H1 (cell line): ENCODE data around the gene C1orf21. TPM values are rescaled to one million over a fixed set of nuclear protein-coding genes. Genes with fewer than 3 reads are reported as not detected.

Source experiments
- CTCF ChIA-PET: fragments of 300-600 bp; sonication (Branson Sonifier 250); formaldehyde crosslinking; loops from one replicate; lab custom pipeline; 2021; ENCODE audit not compliant: partially characterized antibody; lab: Charles Lee
- POLR2A ChIA-PET: fragments of 300-600 bp; sonication (Branson Sonifier 250); formaldehyde crosslinking; loops from one replicate; lab custom pipeline; 2021; ENCODE audit warnings: inconsistent platforms; ENCODE audit not compliant: partially characterized antibody; lab: Charles Lee
- DNase-seq, 2 experiments: peaks; one replicate each; pipeline versions ENCODE4 v3.0.0 to v3.0.0-alpha.2; 2010 to 2022; ENCODE audit warnings: low spot score in 2 of 2, low read depth in 1 of 2, mixed read lengths in 1 of 2
- FAIRE-seq: peaks from 2 replicates; lab custom pipeline; 2011; peaks lifted over from hg19 to GRCh38; lab: Jason Lieb, UNC
- H2AFZ ChIP-seq: 2 replicates; pipeline ENCODE4 v1.8.1; 2012; ENCODE audit warnings: low read length, inconsistent platforms
- H2AK5ac ChIP-seq: 2 replicates; pipeline ENCODE4 v1.6.1; 2013; ENCODE audit warnings: low read depth, low read length
- H2BK120ac ChIP-seq: replicated peaks from 2 replicates; pipeline ENCODE3; 2013; ENCODE audit warnings: low read depth, low read length, inconsistent platforms
- H2BK12ac ChIP-seq: 2 replicates; pipeline ENCODE4 v1.6.1; 2013; ENCODE audit warnings: low read depth, low read length
- H2BK15ac ChIP-seq: 2 replicates; pipeline ENCODE4 v1.6.1; 2013; ENCODE audit warnings: low read length
- H2BK20ac ChIP-seq: 2 replicates; pipeline ENCODE4 v1.6.1; 2013; ENCODE audit warnings: low read length
- H2BK5ac ChIP-seq: 2 replicates; pipeline ENCODE4 v1.6.1; 2013; ENCODE audit warnings: low read depth, low read length
- H3K14ac ChIP-seq: 2 replicates; pipeline ENCODE4 v1.6.1; 2013; ENCODE audit warnings: inconsistent platforms; ENCODE audit not compliant: insufficient read length
- H3K18ac ChIP-seq: 2 replicates; pipeline ENCODE4 v1.6.1; 2013; ENCODE audit warnings: low read length; ENCODE audit errors: extremely low read depth
- H3K23ac ChIP-seq: 2 replicates; pipeline ENCODE4 v1.6.1; 2013; ENCODE audit warnings: inconsistent platforms; ENCODE audit not compliant: insufficient read length
- H3K23me2 ChIP-seq: 2 replicates; pipeline ENCODE4 v1.6.1; 2013; ENCODE audit warnings: low read depth, low read length
- H3K27ac ChIP-seq: 2 replicates; pipeline ENCODE4 v1.6.1; 2011; ENCODE audit warnings: low read depth, low read length, inconsistent platforms
- H3K27me3 ChIP-seq, 4 experiments: replicated peaks in 1 of 4; 1 replicate in 1 of 4; 2 replicates in 3 of 4; pipeline versions ENCODE4 v1.6.1 to v1.8.1; 2011 to 2013; ENCODE audit warnings: low read length in 3 of 4, mild to moderate bottlenecking in 3 of 4, inconsistent platforms in 2 of 4, mixed read lengths in 2 of 4, moderate library complexity in 1 of 4; ENCODE audit not compliant: control insufficient read depth in 3 of 4, insufficient read depth in 3 of 4; ENCODE audit errors: extremely low read depth in 1 of 4
- H3K36me3 ChIP-seq, 4 experiments: 2 replicates each; pipeline versions ENCODE4 v1.6.1 to v1.8.1; 2011 to 2013; ENCODE audit warnings: mild to moderate bottlenecking in 4 of 4, low read length in 3 of 4, moderate library complexity in 2 of 4, control low read depth in 1 of 4, inconsistent platforms in 1 of 4; ENCODE audit not compliant: insufficient read depth in 4 of 4, control insufficient read depth in 2 of 4
- H3K4ac ChIP-seq: replicated peaks from 2 replicates; pipeline ENCODE3; 2013; ENCODE audit warnings: low read length, low read depth, mixed read lengths, inconsistent platforms; ENCODE audit not compliant: insufficient read length
- H3K4me1 ChIP-seq, 4 experiments: replicated peaks in 1 of 4; 1 replicate in 1 of 4; 2 replicates in 3 of 4; pipeline versions ENCODE4 v1.6.1 to v1.8.1; 2011 to 2013; ENCODE audit warnings: low read length in 3 of 4, inconsistent platforms in 2 of 4, mixed read lengths in 1 of 4; ENCODE audit not compliant: insufficient read depth in 4 of 4, control insufficient read depth in 3 of 4
- H3K4me2 ChIP-seq, 2 experiments: 2 replicates each; pipeline versions ENCODE4 v1.6.1 to v1.8.1; 2011 to 2013; ENCODE audit warnings: low read depth in 2 of 2, low read length in 2 of 2, control low read depth in 1 of 2, inconsistent platforms in 1 of 2, mild to moderate bottlenecking in 1 of 2; ENCODE audit not compliant: insufficient read depth in 1 of 2
- H3K4me3 ChIP-seq, 4 experiments: fragments of 200-600, 300-600 bp in 1 of 4; sonication (generic), shearing (Covaris generic), sonication (Bioruptor Twin) in 1 of 4; 2 replicates each; pipeline versions ENCODE4 v1.5.1 to v1.8.1; 2011 to 2016; ENCODE audit warnings: low read length in 4 of 4, low read depth in 3 of 4, control low read depth in 2 of 4, inconsistent platforms in 2 of 4, mild to moderate bottlenecking in 2 of 4, mixed read lengths in 1 of 4, moderate library complexity in 1 of 4; ENCODE audit not compliant: insufficient read depth in 2 of 4; ENCODE audit errors: extremely low read depth in 1 of 4
- H3K56ac ChIP-seq: replicated peaks from 2 replicates; pipeline ENCODE3; 2013; ENCODE audit warnings: low read depth, mild to moderate bottlenecking, mixed read lengths, low read length, inconsistent platforms; ENCODE audit not compliant: insufficient read length
- H3K79me1 ChIP-seq: 2 replicates; pipeline ENCODE4 v1.6.1; 2013; ENCODE audit warnings: low read depth, low read length, control low read depth
- H3K79me2 ChIP-seq, 2 experiments: 2 replicates each; pipeline versions ENCODE4 v1.6.1 to v1.8.1; 2012 to 2013; ENCODE audit warnings: low read length in 2 of 2, mild to moderate bottlenecking in 2 of 2, inconsistent platforms in 1 of 2; ENCODE audit not compliant: insufficient read depth in 2 of 2, control insufficient read depth in 1 of 2
- H3K9ac ChIP-seq, 4 experiments: replicated peaks in 1 of 4; 1 replicate in 1 of 4; 2 replicates in 3 of 4; pipeline versions ENCODE4 v1.6.1 to v1.8.1; 2011 to 2013; ENCODE audit warnings: low read depth in 3 of 4, low read length in 3 of 4, control low read depth in 2 of 4, mild to moderate bottlenecking in 2 of 4, moderate library complexity in 2 of 4, inconsistent platforms in 1 of 4; ENCODE audit errors: extremely low read depth in 1 of 4
- H3K9me3 ChIP-seq, 2 experiments: 2 replicates each; pipeline versions ENCODE4 v1.6.1 to v1.8.1; 2012 to 2013; ENCODE audit warnings: mild to moderate bottlenecking in 2 of 2, moderate library complexity in 2 of 2, control low read depth in 1 of 2, inconsistent platforms in 1 of 2, low read depth in 1 of 2, low read length in 1 of 2, mixed read lengths in 1 of 2; ENCODE audit not compliant: insufficient read depth in 2 of 2
- H4K20me1 ChIP-seq, 2 experiments: replicated peaks in 1 of 2; 2 replicates each; pipeline versions ENCODE3 to v1.8.1; 2011 to 2013; ENCODE audit warnings: inconsistent platforms in 2 of 2, low read length in 2 of 2, mild to moderate bottlenecking in 1 of 2; ENCODE audit not compliant: insufficient read depth in 2 of 2, control insufficient read depth in 1 of 2
- H4K5ac ChIP-seq: 2 replicates; pipeline ENCODE4 v1.6.1; 2013; ENCODE audit warnings: low read length, low read depth, mixed read lengths, inconsistent platforms; ENCODE audit not compliant: insufficient read length
- H4K8ac ChIP-seq: 2 replicates; pipeline ENCODE4 v1.8.0; 2013; ENCODE audit warnings: mild to moderate bottlenecking, moderate library complexity, low read length, inconsistent platforms; ENCODE audit not compliant: insufficient read depth; ENCODE audit errors: extremely low read depth
- H4K91ac ChIP-seq: replicated peaks from 2 replicates; pipeline ENCODE3; 2013; ENCODE audit warnings: low read length, mixed read lengths, inconsistent platforms; ENCODE audit not compliant: insufficient read length
- BACH1 ChIP-seq: IDR thresholded peaks from 2 replicates; pipeline ENCODE4 v1.6.1; 2012; ENCODE audit warnings: low read length, improper control_type of control experiment
- BRCA1 ChIP-seq: IDR thresholded peaks from 2 replicates; pipeline ENCODE4 v1.6.1; 2012; ENCODE audit warnings: low read depth, low read length, improper control_type of control experiment
- CEBPB ChIP-seq: IDR thresholded peaks from 2 replicates; pipeline ENCODE4 v1.6.1; 2012; ENCODE audit warnings: low read depth, low read length
- CHD1 ChIP-seq: IDR thresholded peaks from 2 replicates; pipeline ENCODE4 v1.6.1; 2012; ENCODE audit warnings: low read depth, low read length, improper control_type of control experiment
- GTF2F1 ChIP-seq: IDR thresholded peaks from 2 replicates; pipeline ENCODE4 v1.6.1; 2012; ENCODE audit warnings: low read depth, low read length, improper control_type of control experiment, borderline replicate concordance
- KDM5A ChIP-seq: fragments of 200-600 bp; IDR thresholded peaks from 2 replicates; pipeline ENCODE4 v1.7.1; 2012; ENCODE audit warnings: mild to moderate bottlenecking, low read length, inconsistent platforms, mixed read lengths
- POLR2A ChIP-seq, 2 experiments: IDR thresholded peaks; 1 replicate in 1 of 2; 2 replicates in 1 of 2; pipeline ENCODE4 v1.6.1; 2011; ENCODE audit warnings: low read depth in 2 of 2, low read length in 2 of 2, mild to moderate bottlenecking in 2 of 2; ENCODE audit errors: control extremely low read depth in 1 of 2
- RNF2 ChIP-seq: fragments of 200-900, 300-1000 bp; sonication (generic); IDR thresholded peaks from 2 replicates; pipeline ENCODE4 v1.7.1; 2016; ENCODE audit warnings: borderline replicate concordance, low read depth, mild to moderate bottlenecking, antibody characterized with exemption, low read length; ENCODE audit not compliant: poor library complexity, severe bottlenecking; ENCODE audit errors: missing control alignments
- RXRA ChIP-seq: IDR thresholded peaks from 2 replicates; pipeline ENCODE4 v1.6.1; 2011; ENCODE audit warnings: low read depth, mild to moderate bottlenecking, low read length, moderate library complexity; ENCODE audit not compliant: insufficient read depth
- SP1 ChIP-seq: IDR thresholded peaks from 2 replicates; pipeline ENCODE4 v1.6.1; 2011; ENCODE audit warnings: low read depth, low read length
- SP4 ChIP-seq: IDR thresholded peaks from 2 replicates; pipeline ENCODE4 v1.6.1; 2012; ENCODE audit warnings: low read length, inconsistent platforms
- WGBS, 2 experiments: shearing (Covaris generic) in 1 of 2; methylation state at CpG; one replicate each; pipeline versions ENCODE4 v1.1.6 to v1.1.7; 2013 to 2015; ENCODE audit warnings: low lambda C conversion rate in 2 of 2, mixed read lengths in 2 of 2, inconsistent platforms in 1 of 2, low coverage in 1 of 2, missing lambda C conversion rate in 1 of 2; ENCODE audit not compliant: insufficient replicate concordance in 2 of 2, insufficient coverage in 1 of 2, insufficient read length in 1 of 2; ENCODE audit errors: extremely low coverage in 1 of 2, missing lambda C conversion rate in 1 of 2; 5-methylcytosine and 5-hydroxymethylcytosine counted together
- polyA plus RNA-seq, 7 experiments: library from polyadenylated mRNA; depleted of rRNA in 3 of 7; stranded (reverse) in 5 of 7; unstranded in 2 of 7; fragments of >200 nt in 5 of 7; fragments of 200-250 nt in 2 of 7; gene quantifications; 1 replicate in 5 of 7; 2 replicates in 1 of 7; 4 replicates in 1 of 7; pipeline versions ENCODE4 v1.2.1 to v1.2.3, GENCODE V29; 2011 to 2013; ENCODE audit warnings: missing spikeins in 2 of 7, mixed read lengths in 2 of 7
- total RNA-seq: library from RNA; stranded (reverse); fragmentation: NEBNext Ultra II Directional; extraction: Animal tissue kit (Norgen Biotek cat#: 25700); gene quantifications from 2 replicates; pipeline ENCODE4 v1.2.1, GENCODE V29; 2021
- TF ChIP-seq, protein P1 (sequence below): IDR thresholded peaks from 2 replicates; pipeline ENCODE4 v1.6.1; 2011; ENCODE audit warnings: low read length, improper control_type of control experiment

Gene C1orf21
- total and polyA plus RNA-seq, 2 of the 8 experiments (the other 6 are each of a cell fraction or from before 2014, with no cell fraction given) = 16.6 to 51.0 TPM

DNA sequence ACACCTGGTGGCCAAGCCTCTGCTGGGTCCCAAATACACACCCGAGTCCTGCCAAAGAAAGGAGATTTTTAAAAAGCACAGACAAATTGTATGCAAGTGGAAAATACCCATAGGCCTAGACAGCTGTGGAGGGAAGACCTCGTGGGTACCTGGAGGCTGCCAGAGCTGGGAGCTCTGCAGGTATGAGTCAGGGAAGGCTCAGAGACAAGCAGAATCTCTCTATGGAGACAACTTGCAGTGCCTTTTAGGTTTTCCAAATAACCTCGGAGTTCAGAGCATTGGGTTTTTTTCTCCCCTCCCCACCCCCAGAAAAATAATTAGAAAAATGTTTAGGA is 240.1 kb downstream of the C1orf21 start:
- no peak overlapping the region for H4K5ac ChIP-seq
- H3K79me2 ChIP-seq = no peaks in the 10 kb centered on the region
- H3K4me2 ChIP-seq = no peak overlapping the region
- no peak overlapping the region for H4K8ac ChIP-seq
- H3K4ac ChIP-seq = no peak overlapping the region
- POLR2A ChIA-PET = no interaction called here
- H3K4me1 ChIP-seq = peaks cover 0 to 12% (median 0%) of the 10 kb centered on the region in 4 experiments; a peak in 3 of 7 replicates
- H3K9me3 ChIP-seq = no peaks in the 10 kb centered on the region
- H2AK5ac ChIP-seq = no peak overlapping the region
- no peak overlapping the region for H3K14ac ChIP-seq
- H2BK12ac ChIP-seq = no peak overlapping the region
- H2BK20ac ChIP-seq = no peak overlapping the region
- no peaks in the 10 kb centered on the region; the same call in 1 of the 2 replicates for H3K79me1 ChIP-seq
- CTCF ChIA-PET = interaction anchor here (0.6 to 2.2 kb wide), 5 partner anchors 8 to 673 kb away, joined by 3 to 8 read pairs (median 3); no protein-coding TSS in a partner anchor
- H3K36me3 ChIP-seq = no peaks in the 10 kb centered on the region; a peak in 2 of 8 replicates
- H2AFZ ChIP-seq = no peak overlapping the region
- H2BK15ac ChIP-seq = no peak overlapping the region
- H2BK120ac ChIP-seq = no peak overlapping the region
- no peak overlapping the region for H3K23ac ChIP-seq
- H3K27ac ChIP-seq = no peak overlapping the region
- H3K9ac ChIP-seq = no peak overlapping the region
- no peak overlapping the region for H2BK5ac ChIP-seq
- no peak overlapping the region for H3K4me3 ChIP-seq
- no peak overlapping the region for H3K56ac ChIP-seq
- no peak overlapping the region for H3K18ac ChIP-seq
- no peaks in the 10 kb centered on the region for H3K27me3 ChIP-seq
- H4K91ac ChIP-seq = no peak overlapping the region
- WGBS, 2 experiments = 82% methylated on average over 3 of the region's 3 CpGs; no CpG with 5 or more reads in 1 of the 2 experiments
- FAIRE-seq = no peak
- H4K20me1 ChIP-seq = peaks cover 0 to 3% of the 10 kb centered on the region in 2 experiments
- no peaks in the 10 kb centered on the region for H3K23me2 ChIP-seq
- DNase-seq = no peak
- TF ChIP-seq SP1 = no peak
- no peak for TF ChIP-seq KDM5A
- no peak for TF ChIP-seq GTF2F1
- no peak for TF ChIP-seq RNF2
- TF ChIP-seq, protein P1, sequence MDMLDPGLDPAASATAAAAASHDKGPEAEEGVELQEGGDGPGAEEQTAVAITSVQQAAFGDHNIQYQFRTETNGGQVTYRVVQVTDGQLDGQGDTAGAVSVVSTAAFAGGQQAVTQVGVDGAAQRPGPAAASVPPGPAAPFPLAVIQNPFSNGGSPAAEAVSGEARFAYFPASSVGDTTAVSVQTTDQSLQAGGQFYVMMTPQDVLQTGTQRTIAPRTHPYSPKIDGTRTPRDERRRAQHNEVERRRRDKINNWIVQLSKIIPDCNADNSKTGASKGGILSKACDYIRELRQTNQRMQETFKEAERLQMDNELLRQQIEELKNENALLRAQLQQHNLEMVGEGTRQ = no peak
- no peak for TF ChIP-seq BRCA1
- no peak for TF ChIP-seq CEBPB
- no peak for TF ChIP-seq CHD1
- TF ChIP-seq POLR2A (IDR thresholded peaks at IDR 0.05; ENCODE audit: control extremely low read depth in 1 of 2, low read depth in 2 of 2, low read length in 2 of 2) = no peak
- no peak for TF ChIP-seq SP4
- TF ChIP-seq RXRA = no peak
- no peak for TF ChIP-seq BACH1
